NCI-H1105 treated with DMSO at 0.1 percent for 48 hours (cell line): Measurements from ENCODE around the gene NUDT13.

Experiments
- DNase-seq: peaks from one replicate; lab custom pipeline; 2025; lab: John Stamatoyannopoulos, UW

NUDT13 gene

GRCh38 chr10:73166972-73167371 lies 56.7 kb downstream of the NUDT13 start:
- DNase-seq: no peak

DNA sequence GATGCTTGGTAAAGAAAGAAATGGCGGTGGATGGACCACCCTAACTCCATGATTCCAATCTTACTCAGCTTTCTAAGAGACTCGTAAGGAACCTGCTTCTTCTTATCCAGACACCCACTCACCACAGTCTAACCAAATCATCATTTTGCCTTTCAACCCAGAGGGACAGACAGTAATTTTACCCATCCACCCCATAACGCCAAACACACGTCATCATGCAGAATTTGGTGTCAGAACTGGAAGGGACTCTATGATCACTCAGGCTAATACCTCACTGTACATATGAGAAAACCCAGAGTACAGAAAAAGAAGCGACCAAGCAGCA lies 57.2 kb downstream of the NUDT13 start:
- DNase-seq: no peak

- DNase-seq: peak; percentile 75
Observed at GRCh38 chr10:73167783-73168464, 57.7 kb downstream of the NUDT13 start, which contains the start of the genes ECD and FAM149B1. ECD (minus strand) TSS chr10:73168008; CDS start chr10:73163937, 4,071 bp downstream. FAM149B1 (plus strand) TSS chr10:73168119; CDS start chr10:73168340, 221 bp downstream.

DNA sequence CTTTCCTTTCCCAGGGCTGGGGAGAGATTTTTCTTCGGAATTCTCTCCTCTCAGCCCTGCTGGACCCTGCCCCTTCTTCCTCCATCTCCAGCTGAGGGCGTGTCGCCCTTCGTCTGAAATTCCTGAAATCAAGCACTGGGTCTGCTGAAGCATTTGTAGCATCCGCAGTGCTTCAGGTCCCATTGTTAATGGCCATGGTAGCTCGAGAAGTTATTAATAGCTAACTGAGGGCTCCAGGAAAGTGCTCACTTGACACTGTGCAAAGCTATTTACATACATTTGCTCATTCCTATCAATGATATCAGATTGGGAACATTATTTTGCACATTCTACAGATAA lies 58.2 kb downstream of the NUDT13 start:
- no peak for DNase-seq

DNA sequence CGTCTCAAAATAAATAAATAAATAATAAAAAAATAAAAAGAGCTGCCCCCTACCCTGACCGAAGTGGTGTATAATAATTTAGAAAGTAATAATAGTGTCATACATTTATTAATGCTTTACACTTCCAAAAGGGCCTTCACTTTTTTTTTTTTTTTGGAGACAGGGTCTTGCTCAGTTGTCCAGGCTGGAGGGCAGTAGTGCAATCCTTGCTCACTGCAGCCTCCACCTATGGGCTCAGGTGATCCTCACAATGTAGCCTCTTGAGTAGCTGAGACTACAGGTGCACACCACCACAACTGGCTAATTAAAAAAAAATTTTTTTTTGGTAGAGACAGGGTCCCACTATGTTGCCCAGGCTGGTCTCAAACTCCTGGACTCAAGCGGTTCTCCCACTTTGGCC lies 59.1 kb downstream of the NUDT13 start:
- no peak for DNase-seq

GRCh38 chr10:73172867-73173266 lies 62.6 kb downstream of the NUDT13 start:
- DNase-seq: no peak

DNA sequence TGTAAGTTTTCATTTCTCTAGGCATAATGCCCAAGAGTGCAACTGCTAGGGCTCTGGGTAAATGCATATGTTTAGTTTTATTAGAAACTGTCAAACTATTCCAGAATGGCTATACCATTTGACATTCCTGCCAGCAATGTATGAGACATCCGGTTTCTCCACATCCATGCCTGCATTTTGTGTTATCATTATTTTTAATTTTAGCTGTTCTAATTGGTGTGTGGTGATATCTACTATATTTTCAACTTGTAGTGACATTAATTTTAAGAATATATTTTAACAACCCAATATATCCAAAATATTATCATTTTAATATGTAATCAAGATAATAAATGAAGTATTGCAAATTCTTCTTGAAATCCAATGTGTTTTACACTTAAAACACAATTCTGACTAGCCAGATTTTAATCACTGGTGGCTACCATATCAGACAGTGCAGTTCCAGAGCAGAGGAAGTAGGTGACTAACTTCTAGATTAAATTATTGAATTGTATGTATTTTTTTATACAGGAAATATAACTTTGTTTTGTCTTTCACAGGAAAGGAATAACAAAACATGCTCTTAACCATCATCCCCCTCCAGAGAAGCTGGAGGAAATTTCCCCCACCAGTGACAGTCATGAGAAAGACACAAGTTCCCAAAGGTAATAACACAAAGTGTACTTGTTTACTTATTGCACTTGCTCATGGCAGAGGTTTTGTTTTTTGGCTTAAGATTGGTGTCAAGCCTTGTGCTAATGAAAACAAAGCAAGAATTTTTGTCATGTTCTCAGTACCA lies 64.1 kb downstream of the NUDT13 start:
- no peak for DNase-seq
